Lower lobe of right lung (tissue), 2 donors: ENCODE measurements around the gene MTG1. TPM values are rescaled to one million over a fixed set of nuclear protein-coding genes. Genes with fewer than 3 reads are reported as not detected.
A peak's percentile ranks its signal among the peaks of the same experiment; 100 is the strongest.

Experiments used
- ATAC-seq, 2 donors: fragments of 200-7000 bp; cut with Tn5 transposase; one replicate each; pipeline ENCODE4 v1.9.1; 2020 to 2022; ENCODE audit warnings: mild to moderate bottlenecking in 2 of 2, moderate library complexity in 2 of 2
- DNase-seq: peaks from one replicate; pipeline ENCODE4 v3.0.0-alpha.2; 2020
- H3K27ac ChIP-seq: fragments of 200-600 bp; one replicate; pipeline ENCODE4 v1.8.0; 2022
- H3K27me3 ChIP-seq: fragments of 200-600 bp; one replicate; pipeline ENCODE4 v1.8.0; 2022; ENCODE audit warnings: low read depth
- H3K36me3 ChIP-seq: fragments of 200-600 bp; one replicate; pipeline ENCODE4 v1.8.0; 2022; ENCODE audit warnings: mild to moderate bottlenecking
- H3K4me1 ChIP-seq: fragments of 200-600 bp; one replicate; pipeline ENCODE4 v1.8.0; 2022
- H3K4me3 ChIP-seq: fragments of 200-600 bp; one replicate; pipeline ENCODE4 v1.8.0; 2022; ENCODE audit warnings: mild to moderate bottlenecking
- H3K9me3 ChIP-seq: fragments of 200-600 bp; one replicate; pipeline ENCODE4 v1.8.0; 2022
- CTCF ChIP-seq: fragments of 200-600 bp; IDR thresholded peaks from one replicate; pipeline ENCODE4 v1.8.0; 2022; ENCODE audit warnings: antibody characterized with exemption, mild to moderate bottlenecking
- intact Hi-C: fragments of 100-400 bp; cut with DNase I; formaldehyde crosslinking; loops from one replicate; pipeline ENCODE4 v1.11.0; 2022
- total RNA-seq: library from RNA; stranded (reverse); fragmentation: NEBNext Ultra II Directional; extraction: Animal tissue kit (Norgen Biotek cat#: 25700); gene quantifications from one replicate; pipeline ENCODE4 v1.2.1, GENCODE V29; 2021
- donor health status: DM: no; HTN: yes; CAD: no; lungs with severe emphysema.

MTG1 gene
- total RNA-seq, 1 donor from 2014 or later = 41.7 TPM

GRCh38 chr10:133349577-133350011, 44.4 kb upstream of the MTG1 start:
- DNase-seq = no peak
- no peak for TF ChIP-seq CTCF
- intact Hi-C loops = no loop called here

GRCh38 chr10:133350283-133350949, 43.5 kb upstream of the MTG1 start:
- Histone ChIP-seq H3K27me3 (peaks cover 38% of the 10 kb centered on the region), H3K36me3 (no peaks in the 10 kb centered on the region), H3K27ac (no peak overlapping the region), H3K4me3 (no peak overlapping the region), H3K9me3 (no peaks in the 10 kb centered on the region), H3K4me1 (no peaks in the 10 kb centered on the region)
- intact Hi-C loops = no loop called here
- no peak for TF ChIP-seq CTCF
- DNase-seq (no peak), ATAC-seq (no peak)

More at GRCh38 chr10:133349577-133350011, 44.4 kb upstream of the MTG1 start:
- Histone ChIP-seq H3K36me3 (no peaks in the 10 kb centered on the region), H3K4me3 (no peak overlapping the region), H3K27ac (no peak overlapping the region), H3K9me3 (no peaks in the 10 kb centered on the region), H3K4me1 (no peaks in the 10 kb centered on the region), H3K27me3 (peaks cover 42% of the 10 kb centered on the region)
- ATAC-seq = no peak

GRCh38 chr10:133350950-133351329, 43.0 kb upstream of the MTG1 start:
- TF ChIP-seq CTCF = no peak
- Histone ChIP-seq H3K4me1 (peaks cover 3% of the 10 kb centered on the region), H3K36me3 (no peaks in the 10 kb centered on the region), H3K27ac (no peak overlapping the region), H3K27me3 (peaks cover 38% of the 10 kb centered on the region), H3K4me3 (no peak overlapping the region), H3K9me3 (no peaks in the 10 kb centered on the region)
- DNase-seq = peak; percentile 32
- intact Hi-C loops = no loop called here
- no peak for ATAC-seq

- no peak overlapping the region for H3K4me3 ChIP-seq
- H3K4me1 ChIP-seq = peaks cover 10% of the 10 kb centered on the region
- intact Hi-C loops = no loop called here
- no peak for ATAC-seq
- DNase-seq = peak; percentile 44
- no peak for TF ChIP-seq CTCF
- H3K27me3 ChIP-seq = peaks cover 31% of the 10 kb centered on the region
- no peaks in the 10 kb centered on the region for H3K36me3 ChIP-seq
- no peak overlapping the region for H3K27ac ChIP-seq
- H3K9me3 ChIP-seq = no peaks in the 10 kb centered on the region
Observed at GRCh38 chr10:133351408-133352318, 42.3 kb upstream of the MTG1 start.

GRCh38 chr10:133353202-133353959, 40.6 kb upstream of the MTG1 start:
- intact Hi-C loops = no loop called here
- peak; percentile 43 for DNase-seq
- TF ChIP-seq CTCF = no peak

More at GRCh38 chr10:133353202-133353959, 40.6 kb upstream of the MTG1 start:
- no peak for ATAC-seq
- H3K4me1 ChIP-seq = peaks cover 18% of the 10 kb centered on the region
- H3K27me3 ChIP-seq = peaks cover 15% of the 10 kb centered on the region
- H3K36me3 ChIP-seq = no peaks in the 10 kb centered on the region
- H3K4me3 ChIP-seq = no peak overlapping the region
- no peaks in the 10 kb centered on the region for H3K9me3 ChIP-seq
- H3K27ac ChIP-seq = no peak overlapping the region
